HCT116 (cell line): ENCODE results near the gene RCAN2. TPM values are rescaled to one million over a fixed set of nuclear protein-coding genes. Genes with fewer than 3 reads are reported as not detected.

Experiments used
- ATAC-seq: fragments of 200-7000 bp; cut with Tn5 transposase; 2 replicates; pipeline ENCODE4 v1.9.1; 2020; ENCODE audit warnings: mild to moderate bottlenecking, moderate library complexity
- BruUV-seq: library from RNA; stranded (reverse); fragments of 400-500 nt; replicated peaks from 2 replicates; lab custom pipeline; 2021; lab: Mats Ljungman, UMichigan
- CTCF ChIA-PET: fragments of 300-600 bp; sonication (Branson Sonifier 250); formaldehyde crosslinking; loops from one replicate; lab custom pipeline; 2021; ENCODE audit warnings: antibody characterized with exemption; lab: Charles Lee
- POLR2A ChIA-PET: fragments of 300-600, 350-600 bp; sonication (Branson Sonifier 250); formaldehyde crosslinking; loops from one replicate; lab custom pipeline; 2021; ENCODE audit warnings: antibody characterized with exemption; lab: Charles Lee
- RAD21 ChIA-PET, 2 experiments: fragments of 300-600 bp; sonication (Branson Sonifier 250); formaldehyde crosslinking; loops; one replicate each; lab custom pipeline; 2023; ENCODE audit warnings: low total read pairs in 2 of 2; ENCODE audit not compliant: uncharacterized antibody in 2 of 2, unreplicated experiment in 2 of 2, low non-redundant PET in 1 of 2; lab: Charles Lee
- DNase-seq: peaks from one replicate; pipeline ENCODE4 v3.0.0-alpha.2; 2010; ENCODE audit warnings: low read depth, low spot score
- H2AFZ ChIP-seq: fragments of 200-600 bp; shearing (Covaris generic), sonication (generic); 2 replicates; pipeline ENCODE4 v1.6.1; 2017; ENCODE audit warnings: low read depth, mixed run types, mixed read lengths, antibody characterized with exemption, low read length; ENCODE audit not compliant: poor library complexity, severe bottlenecking
- H3K27ac ChIP-seq: 2 replicates; pipeline ENCODE4 v1.5.1; 2012; ENCODE audit warnings: low read depth, low read length
- H3K27me3 ChIP-seq: fragments of 200-600 bp; sonication (generic); 2 replicates; pipeline ENCODE4 v1.6.1; 2016; ENCODE audit warnings: mixed run types, low read length, mixed read lengths; ENCODE audit not compliant: insufficient read depth
- H3K36me3 ChIP-seq, 2 experiments: fragments of 200-500 bp in 1 of 2; fragments of 200-600 bp in 1 of 2; sonication (Bioruptor generic) in 1 of 2; sonication (generic) in 1 of 2; 2 replicates each; pipeline versions ENCODE4 v1.5.1 to v1.6.1; 2014 to 2016; ENCODE audit warnings: low read length in 2 of 2, inconsistent platforms in 1 of 2, mixed read lengths in 1 of 2, mixed run types in 1 of 2; ENCODE audit not compliant: insufficient read depth in 2 of 2, control insufficient read depth in 1 of 2
- H3K4me1 ChIP-seq, 2 experiments: fragments of 200-600 bp in 1 of 2; sonication (generic) in 1 of 2; 2 replicates each; pipeline versions ENCODE4 v1.5.1 to v1.6.1; 2012 to 2017; ENCODE audit warnings: low read length in 2 of 2, inconsistent platforms in 1 of 2, mild to moderate bottlenecking in 1 of 2, mixed read lengths in 1 of 2, mixed run types in 1 of 2, moderate library complexity in 1 of 2; ENCODE audit not compliant: insufficient read depth in 2 of 2, control insufficient read depth in 1 of 2
- H3K4me2 ChIP-seq: fragments of 200-600 bp; sonication (generic); 2 replicates; pipeline ENCODE4 v1.6.1; 2017; ENCODE audit warnings: mixed run types, low read length, mixed read lengths
- H3K4me3 ChIP-seq, 2 experiments: fragments of 200-600 bp in 1 of 2; sonication (generic) in 1 of 2; replicated peaks in 1 of 2; 2 replicates each; pipeline ENCODE4 v1.5.1; 2011 to 2016; ENCODE audit warnings: low read length in 2 of 2, control low read depth in 1 of 2, low read depth in 1 of 2, mild to moderate bottlenecking in 1 of 2, mixed read lengths in 1 of 2, mixed run types in 1 of 2
- H3K79me2 ChIP-seq: fragments of 200-600 bp; sonication (generic); 2 replicates; pipeline ENCODE4 v1.6.1; 2017; ENCODE audit warnings: mild to moderate bottlenecking, mixed run types, low read length, moderate library complexity, mixed read lengths; ENCODE audit not compliant: insufficient read depth
- H3K9ac ChIP-seq: fragments of 200-600 bp; sonication (generic); 2 replicates; pipeline ENCODE4 v1.6.1; 2016; ENCODE audit warnings: low read length, mixed read lengths
- H3K9me2 ChIP-seq: fragments of 200-600 bp; sonication (generic), shearing (Covaris generic); 2 replicates; pipeline ENCODE4 v1.6.1; 2017; ENCODE audit warnings: mixed run types, mild to moderate bottlenecking, moderate library complexity; ENCODE audit not compliant: insufficient read depth
- H3K9me3 ChIP-seq, 2 experiments: fragments of 200-500 bp in 1 of 2; fragments of 200-600 bp in 1 of 2; sonication (Bioruptor generic) in 1 of 2; sonication (generic) in 1 of 2; 2 replicates each; pipeline ENCODE4 v1.6.1; 2014 to 2017; ENCODE audit warnings: low read length in 2 of 2, mixed read lengths in 2 of 2, inconsistent platforms in 1 of 2, low read depth in 1 of 2, mild to moderate bottlenecking in 1 of 2, mixed run types in 1 of 2, moderate library complexity in 1 of 2; ENCODE audit not compliant: control insufficient read depth in 1 of 2, insufficient read depth in 1 of 2
- H4K20me1 ChIP-seq: fragments of 200-600 bp; sonication (generic), shearing (Covaris generic); 2 replicates; pipeline ENCODE4 v1.6.1; 2017; ENCODE audit warnings: mixed run types, mild to moderate bottlenecking, moderate library complexity; ENCODE audit not compliant: insufficient read depth
- CBX3 ChIP-seq: IDR thresholded peaks from 2 replicates; pipeline ENCODE4 v1.6.1; 2012; ENCODE audit warnings: low read depth
- ELF1 ChIP-seq: IDR thresholded peaks from 2 replicates; pipeline ENCODE4 v1.6.1; 2012; ENCODE audit warnings: low read depth, borderline replicate concordance
- EZH2 ChIP-seq: fragments of 200-600 bp; sonication (generic); IDR thresholded peaks from 2 replicates; pipeline ENCODE4 v1.6.1; 2017; ENCODE audit warnings: antibody characterized with exemption, mixed run types
- EZH2phosphoT487 ChIP-seq: fragments of 200-600 bp; IDR thresholded peaks from 2 replicates; pipeline ENCODE4 v1.6.1; 2018; ENCODE audit warnings: antibody characterized with exemption, borderline replicate concordance
- FOSL1 ChIP-seq: IDR thresholded peaks from 2 replicates; pipeline ENCODE4 v1.6.1; 2012; ENCODE audit warnings: low read depth
- POLR2A ChIP-seq: IDR thresholded peaks from 2 replicates; pipeline ENCODE4 v1.7.0; 2011; ENCODE audit warnings: borderline replicate concordance; ENCODE audit not compliant: insufficient read depth, insufficient read length; ENCODE audit errors: extremely low read depth
- POLR2AphosphoS5 ChIP-seq: IDR thresholded peaks from 2 replicates; pipeline ENCODE4 v1.6.1; 2011; ENCODE audit warnings: mild to moderate bottlenecking, low read depth, low read length, moderate library complexity
- RAD21 ChIP-seq: IDR thresholded peaks from 2 replicates; pipeline ENCODE4 v1.6.1; 2012; ENCODE audit warnings: low read depth, mild to moderate bottlenecking
- REST ChIP-seq: IDR thresholded peaks from 2 replicates; pipeline ENCODE4 v1.6.1; 2012; ENCODE audit warnings: low read depth
- SIN3A ChIP-seq: IDR thresholded peaks from 2 replicates; pipeline ENCODE4 v1.6.1; 2012; ENCODE audit warnings: low read depth
- SP1 ChIP-seq: IDR thresholded peaks from 2 replicates; pipeline ENCODE4 v1.6.1; 2012; ENCODE audit warnings: low read depth
- SRF ChIP-seq: IDR thresholded peaks from 2 replicates; pipeline ENCODE4 v1.6.1; 2012; ENCODE audit warnings: low read depth
- TCF7L2 ChIP-seq: IDR thresholded peaks from 2 replicates; pipeline ENCODE4 v1.7.0; 2011; ENCODE audit warnings: borderline replicate concordance, inconsistent platforms; ENCODE audit not compliant: insufficient read depth, insufficient read length; ENCODE audit errors: extremely low read depth
- ZFX ChIP-seq: fragments of 450-650 bp; IDR thresholded peaks from 2 replicates; pipeline ENCODE4 v1.6.1; 2017
- ZNF274 ChIP-seq: fragments of 200-500 bp; sonication (Bioruptor generic); IDR thresholded peaks from 2 replicates; pipeline ENCODE4 v1.6.1; 2014; ENCODE audit warnings: mild to moderate bottlenecking, low read depth, low read length, inconsistent platforms
- intact Hi-C: fragments of 100-400 bp; cut with micrococcal nuclease; formaldehyde crosslinking; loops from 2 replicates; pipeline ENCODE4 v1.10.0; 2022
- total RNA-seq: library from RNA; stranded (reverse); gene quantifications from one replicate; pipeline ENCODE4 v1.2.1, GENCODE V29; 2021; ENCODE audit not compliant: unreplicated experiment
- TF ChIP-seq, protein P1 (sequence below), 3 experiments: fragments of 200-600 bp in 1 of 3; sonication (generic) in 1 of 3; IDR thresholded peaks in 2 of 3; conservative IDR thresholded peaks in 1 of 3; 2 replicates each; pipeline ENCODE4 v1.5.1; 2012 to 2017; ENCODE audit warnings: low read depth in 2 of 3, low read length in 2 of 3, antibody characterized with exemption in 1 of 3, borderline replicate concordance in 1 of 3, control low read depth in 1 of 3, mild to moderate bottlenecking in 1 of 3, mixed read lengths in 1 of 3, mixed run types in 1 of 3, moderate library complexity in 1 of 3; ENCODE audit not compliant: insufficient read depth in 1 of 3

Gene RCAN2
- total RNA-seq, 1 experiment from 2014 or later, result 0.57 TPM

DNA sequence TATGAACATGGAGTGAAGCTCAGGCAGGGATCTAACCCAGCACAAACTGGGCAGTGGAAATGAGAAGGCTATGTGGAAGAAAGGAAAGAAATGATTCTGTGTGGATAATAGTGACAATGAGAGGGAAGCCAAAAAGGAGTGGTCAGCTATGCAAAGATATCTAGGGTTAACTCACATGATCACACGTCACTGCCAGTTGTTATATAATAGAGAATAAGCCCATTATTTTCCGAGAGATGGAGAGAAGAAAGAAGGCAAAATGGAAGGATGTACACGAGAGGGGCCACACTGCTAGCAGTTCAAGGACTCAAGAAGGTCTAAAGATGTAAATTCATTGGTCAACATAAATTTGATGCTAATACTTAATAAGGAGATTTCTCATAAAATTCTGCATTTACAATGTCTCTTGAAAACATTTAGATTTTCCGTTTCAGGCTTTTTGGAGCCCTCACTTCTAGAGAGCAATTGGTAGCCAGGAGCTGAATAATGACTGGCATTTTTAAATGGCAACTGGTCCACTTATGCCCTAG, 18.8 kb upstream of the RCAN2 start:
- Histone ChIP-seq H3K36me3 (no peaks in the 10 kb centered on the region), H3K9ac (no peak overlapping the region), H3K9me3 (no peaks in the 10 kb centered on the region), H4K20me1 (no peaks in the 10 kb centered on the region), H3K79me2 (no peaks in the 10 kb centered on the region), H3K9me2 (no peaks in the 10 kb centered on the region), H2AFZ (no peak overlapping the region), H3K4me3 (no peak overlapping the region), H3K27me3 (no peaks in the 10 kb centered on the region), H3K4me2 (no peak overlapping the region), H3K4me1 (no peaks in the 10 kb centered on the region), H3K27ac (no peak overlapping the region)
- CTCF ChIA-PET, result no interaction called here
- TF ChIP-seq EZH2phosphoT487 (no peak), ELF1 (no peak), CBX3 (no peak), ZFX (no peak), RAD21 (no peak), REST (no peak), SIN3A (no peak), SRF (no peak), SP1 (no peak), EZH2 (no peak), POLR2A (no peak), POLR2AphosphoS5 (no peak), ZNF274 (no peak), FOSL1 (no peak), TCF7L2 (no peak)
- TF ChIP-seq, protein P1, sequence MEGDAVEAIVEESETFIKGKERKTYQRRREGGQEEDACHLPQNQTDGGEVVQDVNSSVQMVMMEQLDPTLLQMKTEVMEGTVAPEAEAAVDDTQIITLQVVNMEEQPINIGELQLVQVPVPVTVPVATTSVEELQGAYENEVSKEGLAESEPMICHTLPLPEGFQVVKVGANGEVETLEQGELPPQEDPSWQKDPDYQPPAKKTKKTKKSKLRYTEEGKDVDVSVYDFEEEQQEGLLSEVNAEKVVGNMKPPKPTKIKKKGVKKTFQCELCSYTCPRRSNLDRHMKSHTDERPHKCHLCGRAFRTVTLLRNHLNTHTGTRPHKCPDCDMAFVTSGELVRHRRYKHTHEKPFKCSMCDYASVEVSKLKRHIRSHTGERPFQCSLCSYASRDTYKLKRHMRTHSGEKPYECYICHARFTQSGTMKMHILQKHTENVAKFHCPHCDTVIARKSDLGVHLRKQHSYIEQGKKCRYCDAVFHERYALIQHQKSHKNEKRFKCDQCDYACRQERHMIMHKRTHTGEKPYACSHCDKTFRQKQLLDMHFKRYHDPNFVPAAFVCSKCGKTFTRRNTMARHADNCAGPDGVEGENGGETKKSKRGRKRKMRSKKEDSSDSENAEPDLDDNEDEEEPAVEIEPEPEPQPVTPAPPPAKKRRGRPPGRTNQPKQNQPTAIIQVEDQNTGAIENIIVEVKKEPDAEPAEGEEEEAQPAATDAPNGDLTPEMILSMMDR (IDR thresholded peaks at IDR 0.05 in 2 of 3, conservative IDR thresholded peaks at IDR 0.05 in 1 of 3; ENCODE audit: borderline replicate concordance in 1 of 3, insufficient read depth in 1 of 3, low read depth in 2 of 3, low read length in 2 of 3), result no peak
- ATAC-seq (no peak), DNase-seq (no peak)
- intact Hi-C loops, result no loop called here
- RAD21 ChIA-PET, result no interaction called here
- BruUV-seq, result no TSS peak
- POLR2A ChIA-PET, result no interaction called here
